Left lung (tissue), 10 donors: ENCODE measurements around the gene ST13. TPM values are rescaled to one million over a fixed set of nuclear protein-coding genes. Genes with fewer than 3 reads are reported as not detected.

Experiments used
- ATAC-seq: fragments of 200-7000 bp; cut with Tn5 transposase; one replicate; pipeline ENCODE4 v1.9.1; 2020; ENCODE audit warnings: moderate library complexity
- DNase-seq, 4 donors: peaks; one replicate each; pipeline ENCODE4 v3.0.0-alpha.2; 2013 to 2020
- H3K27ac ChIP-seq, 2 donors: fragments of 200-600 bp; sonication (generic) in 1 of 2; one replicate each; pipeline versions ENCODE4 v1.5.0 to v1.8.0; 2020 to 2021
- H3K27me3 ChIP-seq, 2 donors: fragments of 200-600 bp; sonication (generic) in 1 of 2; one replicate each; pipeline versions ENCODE4 v1.5.0 to v1.8.0; 2020 to 2021
- H3K36me3 ChIP-seq, 2 donors: fragments of 200-600 bp; sonication (generic) in 1 of 2; one replicate each; pipeline versions ENCODE4 v1.5.0 to v1.8.0; 2020 to 2021
- H3K4me1 ChIP-seq, 2 donors: fragments of 200-600 bp; one replicate each; pipeline ENCODE4 v1.8.0; 2021
- H3K4me3 ChIP-seq, 2 donors: fragments of 200-600 bp; sonication (generic) in 1 of 2; one replicate each; pipeline versions ENCODE4 v1.5.0 to v1.8.0; 2020 to 2021; ENCODE audit warnings: mild to moderate bottlenecking in 1 of 2
- H3K9me3 ChIP-seq, 2 donors: fragments of 200-600 bp; sonication (generic) in 1 of 2; one replicate each; pipeline versions ENCODE4 v1.5.0 to v1.8.0; 2020 to 2021
- intact Hi-C, 2 donors: fragments of 100-400 bp; cut with DNase I; formaldehyde crosslinking; loops; one replicate each; pipeline versions ENCODE4 v1.11.2 to v1.14.2; 2022
- polyA plus RNA-seq, 6 donors: library from polyadenylated mRNA; unstranded; fragments of 120-200 nt; gene quantifications; one replicate each; pipeline ENCODE4 v1.2.1, GENCODE V29; 2013; ENCODE audit not compliant: insufficient read length in 6 of 6
- total RNA-seq, 2 donors: library from RNA; stranded (reverse); fragmentation: NEBNext Ultra II Directional; extraction: Animal tissue kit (Norgen Biotek cat#: 25700); gene quantifications; one replicate each; pipeline ENCODE4 v1.2.1, GENCODE V29; 2021
- TF ChIP-seq, protein P1 (sequence below), 2 donors: fragments of 200-600 bp; sonication (generic) in 1 of 2; IDR thresholded peaks; one replicate each; pipeline versions ENCODE4 v1.5.0 to v1.8.0; 2021; ENCODE audit warnings: antibody characterized with exemption in 2 of 2
- donor health status: DM: no; HTN: yes; CAD: no.
- donor health status: DM: no; HTN: no; CAD: no.

Gene ST13
- total and polyA plus RNA-seq, 8 donors, result 161 to 638 (median 566) TPM

- intact Hi-C loops, result no loop called here
- Histone ChIP-seq H3K4me1 (peaks cover 0 to 10% of the 10 kb centered on the region in 2 donors), H3K27ac (no peak overlapping the region), H3K4me3 (no peak overlapping the region), H3K9me3 (no peaks in the 10 kb centered on the region), H3K27me3 (no peaks in the 10 kb centered on the region), H3K36me3 (no peaks in the 10 kb centered on the region)
- DNase-seq (no peak), ATAC-seq (no peak)
- TF ChIP-seq, protein P1, sequence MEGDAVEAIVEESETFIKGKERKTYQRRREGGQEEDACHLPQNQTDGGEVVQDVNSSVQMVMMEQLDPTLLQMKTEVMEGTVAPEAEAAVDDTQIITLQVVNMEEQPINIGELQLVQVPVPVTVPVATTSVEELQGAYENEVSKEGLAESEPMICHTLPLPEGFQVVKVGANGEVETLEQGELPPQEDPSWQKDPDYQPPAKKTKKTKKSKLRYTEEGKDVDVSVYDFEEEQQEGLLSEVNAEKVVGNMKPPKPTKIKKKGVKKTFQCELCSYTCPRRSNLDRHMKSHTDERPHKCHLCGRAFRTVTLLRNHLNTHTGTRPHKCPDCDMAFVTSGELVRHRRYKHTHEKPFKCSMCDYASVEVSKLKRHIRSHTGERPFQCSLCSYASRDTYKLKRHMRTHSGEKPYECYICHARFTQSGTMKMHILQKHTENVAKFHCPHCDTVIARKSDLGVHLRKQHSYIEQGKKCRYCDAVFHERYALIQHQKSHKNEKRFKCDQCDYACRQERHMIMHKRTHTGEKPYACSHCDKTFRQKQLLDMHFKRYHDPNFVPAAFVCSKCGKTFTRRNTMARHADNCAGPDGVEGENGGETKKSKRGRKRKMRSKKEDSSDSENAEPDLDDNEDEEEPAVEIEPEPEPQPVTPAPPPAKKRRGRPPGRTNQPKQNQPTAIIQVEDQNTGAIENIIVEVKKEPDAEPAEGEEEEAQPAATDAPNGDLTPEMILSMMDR (IDR thresholded peaks at IDR 0.05), result no peak
These were observed 51.2 kb downstream of the ST13 start for GRCh38 chr22:40805239-40805638.

- Histone ChIP-seq H3K4me3 (no peak overlapping the region), H3K27me3 (no peaks in the 10 kb centered on the region), H3K9me3 (no peaks in the 10 kb centered on the region), H3K4me1 (peaks cover 0 to 4% of the 10 kb centered on the region in 2 donors), H3K36me3 (peaks cover 0 to under 1% of the 10 kb centered on the region in 2 donors), H3K27ac (no peak overlapping the region)
- ATAC-seq (no peak), DNase-seq (no peak)
- TF ChIP-seq, protein P1 (IDR thresholded peaks at IDR 0.05), result no peak
- intact Hi-C loops, result no loop called here
These were observed 53.1 kb downstream of the ST13 start for GRCh38 chr22:40803321-40803720.

GRCh38 chr22:40799008-40799407, 57.4 kb downstream of the ST13 start:
- ATAC-seq (no peak), DNase-seq (no peak)
- intact Hi-C loops, result no loop called here
- no peaks in the 10 kb centered on the region for H3K27me3 ChIP-seq
- H3K4me1 ChIP-seq, result no peaks in the 10 kb centered on the region
- H3K27ac ChIP-seq, result no peak overlapping the region
- no peak overlapping the region for H3K4me3 ChIP-seq
- TF ChIP-seq, protein P1 (IDR thresholded peaks at IDR 0.05), result no peak
- peaks cover 0 to 9% of the 10 kb centered on the region in 2 donors for H3K36me3 ChIP-seq
- H3K9me3 ChIP-seq, result no peaks in the 10 kb centered on the region

DNA sequence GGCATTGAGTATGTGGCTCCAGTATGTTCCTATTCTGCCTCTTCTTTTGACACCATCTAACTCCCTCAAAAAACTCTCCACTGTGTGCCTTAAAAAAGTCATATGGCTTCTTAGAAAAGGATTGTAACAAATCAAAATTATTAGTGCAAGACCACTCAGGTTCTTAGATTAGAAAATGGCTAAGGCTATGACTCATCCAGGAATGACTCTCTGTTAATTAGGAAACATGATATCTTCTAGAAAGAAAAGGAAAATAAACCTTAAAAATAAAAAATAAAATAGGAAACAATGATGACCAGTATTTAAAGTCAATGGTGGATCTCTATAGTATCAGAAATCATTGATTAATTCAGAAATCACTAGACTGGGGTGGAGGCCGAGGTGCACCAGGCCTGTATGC, 59.0 kb downstream of the ST13 start:
- Histone ChIP-seq H3K9me3 (no peaks in the 10 kb centered on the region), H3K4me1 (no peaks in the 10 kb centered on the region), H3K36me3 (peaks cover 0 to 21% of the 10 kb centered on the region in 2 donors), H3K4me3 (no peak overlapping the region), H3K27ac (no peak overlapping the region), H3K27me3 (no peaks in the 10 kb centered on the region)
- no peak for DNase-seq
- TF ChIP-seq, protein P1 (IDR thresholded peaks at IDR 0.05), result no peak
- intact Hi-C loops, result no loop called here
- no peak for ATAC-seq

DNA sequence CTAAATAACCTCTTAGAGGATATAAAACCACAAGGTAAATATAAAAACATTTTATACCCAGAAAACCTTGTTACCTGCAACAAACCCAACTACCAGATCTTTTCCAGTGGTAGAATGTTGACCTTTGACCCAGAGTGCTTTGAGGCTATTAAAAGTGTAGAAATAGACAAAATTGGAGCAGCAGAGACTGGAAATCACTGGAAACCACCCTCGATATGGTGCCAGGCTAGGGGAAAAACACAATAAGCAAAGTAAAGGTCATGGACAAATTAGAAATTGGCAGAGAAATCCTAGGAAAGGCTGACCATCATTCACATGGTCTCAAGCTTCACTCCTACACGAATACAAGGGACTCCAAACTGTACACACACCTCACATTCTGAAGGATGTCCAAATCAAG, 64.0 kb downstream of the ST13 start:
- intact Hi-C loops, result no loop called here
- H3K9me3 ChIP-seq, result no peaks in the 10 kb centered on the region
- H3K4me1 ChIP-seq, result no peaks in the 10 kb centered on the region
- no peak for ATAC-seq
- DNase-seq, result no peak
- H3K27ac ChIP-seq, result no peak overlapping the region
- H3K4me3 ChIP-seq, result no peak overlapping the region
- peaks cover 0 to 47% of the 10 kb centered on the region in 2 donors for H3K36me3 ChIP-seq
- H3K27me3 ChIP-seq, result no peaks in the 10 kb centered on the region
- TF ChIP-seq, protein P1 (IDR thresholded peaks at IDR 0.05), result no peak
